GM19395 (cell line): Measurements from ENCODE around the gene C2orf68.
"Not testable (repeated sequence)": the region's sequence is repeated elsewhere in the genome, so short reads cannot be mapped to it uniquely, and the experiment has no call there.

ENCODE experiments used
- ATAC-seq: cut with Tn5 transposase; IDR thresholded peaks from one replicate; pipeline ENCODE4 v1.9.1; 2021; ENCODE audit warnings: mild to moderate bottlenecking, moderate library complexity; ENCODE audit not compliant: unreplicated experiment

C2orf68 gene

DNA sequence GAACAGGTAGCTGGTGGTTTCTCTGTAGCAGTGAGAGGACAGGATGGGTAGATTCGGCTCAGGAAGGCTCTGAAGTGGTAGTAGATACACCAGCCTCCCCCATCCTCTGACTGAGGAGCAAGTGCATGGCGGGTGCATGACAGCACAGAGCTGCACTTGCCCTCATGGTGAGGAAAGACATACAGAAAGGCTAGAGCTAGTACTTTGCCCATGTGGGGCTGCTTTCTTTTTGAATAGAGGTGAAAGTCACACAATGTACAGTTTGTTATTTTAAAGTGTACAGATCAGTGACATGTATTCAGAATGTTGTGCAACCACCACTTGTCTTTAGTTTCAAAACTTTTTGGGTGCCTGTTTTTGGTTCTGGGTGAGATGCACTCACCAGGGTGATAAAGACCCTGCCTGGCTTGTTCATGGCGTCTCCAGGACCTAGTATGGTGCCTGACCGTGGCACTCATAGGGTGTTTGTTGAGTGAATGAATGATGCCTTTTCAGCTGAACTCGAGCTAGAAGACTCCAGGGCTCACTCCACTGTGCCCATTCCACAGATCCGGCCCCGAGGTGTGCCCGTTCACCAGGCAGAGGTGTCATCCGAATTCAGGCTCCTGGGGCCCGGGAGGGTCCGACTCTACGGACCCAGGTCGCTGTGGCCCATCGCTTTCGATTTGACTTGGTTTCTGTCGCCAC, 28.1 kb downstream of the C2orf68 start:
- ATAC-seq, result peak; percentile 17

DNA sequence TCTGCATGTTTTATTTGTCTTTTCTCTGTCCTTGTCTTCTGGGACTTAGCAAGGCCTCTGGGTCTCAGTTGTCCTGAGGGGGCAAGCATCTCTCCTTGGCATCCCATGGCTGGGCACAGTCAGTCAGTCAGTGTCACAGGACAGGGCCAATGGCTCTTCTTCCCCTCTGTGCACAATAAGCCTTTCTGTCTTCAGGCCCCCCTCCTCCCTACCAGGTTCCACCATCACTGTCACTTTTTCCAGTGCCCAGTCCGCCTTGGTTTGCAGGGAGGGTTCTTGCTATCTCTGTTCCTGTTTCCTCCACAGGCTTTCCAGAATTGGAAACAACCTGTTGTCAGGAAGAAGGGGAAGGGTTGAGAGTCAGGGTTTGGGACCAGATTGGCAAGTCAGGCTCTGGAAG, 29.4 kb downstream of the C2orf68 start:
- no peak for ATAC-seq

DNA sequence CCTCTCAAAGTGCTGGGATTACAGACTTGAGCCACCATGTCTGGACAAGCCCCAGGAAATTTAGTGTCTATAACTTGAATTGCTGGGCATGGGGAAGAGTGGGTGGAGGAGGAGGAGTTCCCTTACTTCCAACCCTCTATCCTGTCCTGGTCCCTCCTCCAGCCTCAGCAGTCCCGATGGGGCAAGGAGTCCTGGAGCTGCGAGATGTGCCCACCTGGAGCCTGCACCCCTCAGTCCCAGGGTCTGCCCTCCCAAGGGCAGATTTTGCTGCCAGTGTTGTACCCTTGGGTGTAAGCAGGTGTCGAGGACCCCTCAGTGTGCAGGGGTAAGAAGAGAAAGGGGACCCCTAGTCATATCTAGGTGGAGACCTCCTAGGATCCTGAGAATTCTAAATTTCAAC, 31.7 kb downstream of the C2orf68 start:
- ATAC-seq, result no peak

DNA sequence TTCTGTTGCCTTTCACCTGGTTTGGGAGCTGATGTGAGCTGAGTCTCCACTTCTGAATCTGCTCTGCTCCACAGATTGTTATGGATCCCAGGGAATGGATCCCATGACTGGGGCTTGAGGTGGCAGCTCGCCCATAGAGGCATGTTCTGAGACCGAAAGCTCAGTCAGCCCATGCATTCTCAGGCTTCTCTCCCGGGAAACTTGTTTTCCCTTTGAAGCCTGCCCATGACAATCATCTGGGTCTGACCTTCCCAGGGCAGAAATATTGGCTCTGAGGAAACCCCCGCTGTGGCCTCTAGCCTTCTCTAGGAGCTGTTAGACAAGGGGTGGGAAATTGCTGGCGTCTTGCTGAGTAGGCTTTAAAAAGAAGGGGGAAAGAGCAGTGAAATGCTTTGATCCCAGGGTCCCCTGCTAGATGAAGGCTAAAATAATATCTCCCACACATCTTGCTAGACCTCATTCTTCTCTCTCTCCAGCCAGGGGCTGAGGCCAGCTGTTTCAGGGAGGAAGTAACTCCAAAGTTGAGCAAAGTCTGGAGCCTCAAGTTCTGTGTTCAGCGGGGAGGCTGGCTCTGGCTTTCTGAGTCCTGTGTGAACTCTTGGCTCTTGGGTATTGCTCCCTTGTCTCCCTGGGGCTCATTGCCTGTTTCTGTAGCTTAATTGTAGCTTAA, 32.5 kb downstream of the C2orf68 start:
- ATAC-seq, result no peak

DNA sequence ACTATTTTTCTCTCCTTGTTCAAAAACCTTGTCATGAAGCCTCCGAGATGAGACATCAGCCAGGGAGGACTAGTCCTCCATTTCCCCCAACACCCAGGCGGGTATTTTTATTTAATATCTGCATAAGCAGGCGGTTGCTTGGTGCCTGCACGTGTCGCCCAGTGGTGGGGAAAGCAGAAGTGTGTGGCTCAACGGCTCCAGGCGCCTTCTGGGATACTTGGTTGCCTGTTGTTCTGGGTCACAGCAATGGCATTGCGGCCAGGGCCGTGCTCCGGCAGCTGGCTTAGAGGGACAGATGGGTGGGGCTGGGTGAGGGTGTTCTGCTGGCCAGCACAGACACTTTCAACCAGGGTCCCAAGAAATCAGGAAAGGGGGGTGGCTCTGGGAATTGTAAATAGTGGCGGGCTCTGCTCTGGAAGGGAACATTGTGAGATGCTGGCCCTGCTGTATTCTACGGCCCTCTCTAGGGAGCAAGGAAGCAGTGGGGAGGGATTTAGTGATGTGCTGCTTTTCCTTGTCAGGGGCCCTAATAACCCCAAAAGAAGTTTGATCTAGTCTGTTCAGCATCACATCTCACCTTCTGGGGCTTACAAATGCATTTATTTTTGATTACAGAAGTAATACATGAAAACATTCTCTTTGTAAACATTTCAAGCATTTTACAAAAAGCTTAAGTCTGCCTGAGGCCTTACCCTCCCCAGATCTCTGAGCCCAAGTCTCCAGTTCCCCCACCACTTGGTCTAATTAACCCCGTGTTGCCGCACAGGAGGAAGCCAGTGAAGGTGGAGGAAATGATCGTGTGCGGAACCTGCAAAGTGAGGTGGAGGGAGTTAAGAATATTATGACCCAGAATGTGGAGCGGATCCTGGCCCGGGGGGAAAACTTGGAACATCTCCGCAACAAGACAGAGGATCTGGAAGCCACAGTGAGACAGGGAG, 33.4 kb downstream of the C2orf68 start:
- peak; percentile 50 for ATAC-seq

DNA sequence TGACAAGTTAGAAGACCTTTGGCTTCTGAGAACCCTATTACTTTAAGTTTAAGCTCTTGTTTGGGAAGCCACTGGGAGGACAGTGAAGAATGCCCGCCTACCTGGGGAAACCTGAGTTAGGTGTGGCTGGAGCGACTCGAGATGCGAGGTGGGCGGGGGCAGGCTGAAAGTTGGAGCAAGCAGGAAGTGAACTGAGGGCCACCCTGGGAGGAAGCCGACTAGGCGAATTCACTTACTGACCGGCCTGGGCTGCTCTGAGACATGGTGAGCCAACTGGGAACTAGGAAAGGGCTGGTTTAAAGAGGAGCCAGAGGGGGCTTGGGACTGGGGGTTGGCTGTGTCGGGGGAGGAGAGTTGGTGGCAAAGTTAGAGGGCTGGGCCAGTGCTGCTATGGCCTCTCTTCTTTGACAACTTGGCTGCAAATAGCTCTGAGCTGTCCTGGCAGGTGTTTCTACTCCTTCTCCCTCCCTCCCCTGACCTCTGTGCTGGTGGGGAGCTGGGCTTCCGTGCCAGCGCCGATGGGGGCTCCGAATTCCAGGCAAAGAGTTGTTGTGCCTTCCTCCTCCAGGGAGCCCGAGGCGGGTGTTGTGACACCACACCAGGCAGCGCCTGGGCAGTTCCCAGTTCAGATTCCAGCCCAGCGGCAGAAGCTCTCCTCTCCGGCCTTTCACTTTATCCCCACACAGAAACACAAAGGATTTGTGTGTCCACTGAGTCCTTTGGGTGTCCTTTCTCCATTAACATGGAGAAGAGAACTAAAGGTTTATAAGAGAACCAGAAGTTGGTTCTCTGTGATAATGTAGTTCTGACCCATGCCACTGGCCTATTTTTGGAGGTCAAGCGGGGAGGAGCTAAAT, 34.3 kb downstream of the C2orf68 start, which contains the start of gene VAMP8:
Gene VAMP8 (plus strand): TSS at position 201 of the 857 bp plus-strand sequence. CDS start 61 bp downstream, at position 262.
- peak; percentile 60 for ATAC-seq

DNA sequence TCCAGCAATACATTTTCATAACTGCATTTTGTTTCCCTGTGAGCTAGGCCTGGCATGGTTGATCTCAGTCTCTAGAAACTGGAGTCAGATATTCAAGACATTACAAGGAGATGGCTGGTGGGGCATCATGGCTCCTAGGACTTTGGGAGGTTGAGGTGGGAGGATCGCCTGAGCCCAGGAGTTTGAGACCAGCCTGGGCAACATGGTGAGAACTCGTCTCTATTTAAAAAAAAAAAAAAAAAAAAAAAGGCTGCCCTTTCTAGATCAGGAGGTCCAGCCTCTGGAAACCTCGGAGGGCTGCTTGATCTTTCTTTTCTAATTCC, 34.8 kb downstream of the C2orf68 start:
- ATAC-seq, result no peak

DNA sequence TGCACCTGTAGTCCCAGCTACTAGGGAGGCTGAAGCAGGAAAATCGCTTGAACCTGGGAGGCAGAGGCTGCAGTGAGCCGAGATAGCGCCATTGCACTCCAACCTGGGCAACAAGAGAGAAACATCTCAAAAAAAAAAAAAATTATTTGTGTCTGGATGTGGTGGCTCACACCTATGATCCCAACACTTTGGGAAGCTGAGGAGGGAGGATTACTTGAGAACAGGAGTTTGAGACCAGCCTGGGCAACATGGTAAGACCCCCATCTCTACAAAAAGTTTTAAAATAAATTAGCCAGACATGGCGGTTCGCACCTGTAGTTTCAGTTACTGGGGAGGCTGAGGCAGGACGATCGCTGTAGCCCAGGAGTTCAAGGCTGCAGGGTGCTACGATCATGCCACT, 36.1 kb downstream of the C2orf68 start:
- ATAC-seq, result no peak

DNA sequence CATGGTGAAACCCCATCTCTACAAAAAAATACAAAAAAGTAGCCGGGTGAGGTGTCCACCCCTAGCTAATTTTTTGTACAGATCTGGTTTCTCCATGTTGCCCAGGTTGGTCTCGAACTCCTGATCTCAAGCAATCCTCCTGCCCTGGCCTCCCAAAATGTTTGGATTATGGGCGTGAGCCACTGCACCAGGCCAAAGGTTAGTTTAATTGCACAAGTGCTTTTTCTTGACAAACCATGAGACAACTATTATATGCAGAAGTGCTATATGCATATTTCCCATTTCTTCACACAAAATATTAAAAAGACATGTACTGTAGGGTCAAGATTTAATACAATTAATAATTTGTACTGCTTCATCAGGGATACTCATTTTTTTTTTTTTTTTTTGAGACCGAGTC, 45.6 kb downstream of the C2orf68 start:
- ATAC-seq, result no peak

DNA sequence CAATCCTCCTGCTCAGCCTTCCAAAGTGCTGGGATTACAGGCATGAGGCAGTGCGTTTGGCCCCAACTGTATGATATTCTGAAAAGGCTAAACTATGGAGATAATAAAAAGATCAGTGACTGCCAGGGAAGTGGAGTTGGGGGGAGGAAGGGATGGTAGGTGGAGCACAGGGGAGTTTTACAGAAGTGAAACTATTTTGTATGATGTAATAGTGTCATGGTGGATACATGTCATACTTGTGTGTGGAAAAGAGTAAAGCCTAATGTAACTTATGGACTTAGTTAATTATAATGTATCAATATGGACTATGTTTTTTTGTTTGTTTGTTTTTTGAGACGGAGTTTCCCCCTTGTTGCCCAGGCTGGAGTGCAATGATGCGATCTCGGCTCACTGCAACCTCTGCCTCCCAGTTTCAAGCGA, 47.7 kb downstream of the C2orf68 start:
- no peak for ATAC-seq

DNA sequence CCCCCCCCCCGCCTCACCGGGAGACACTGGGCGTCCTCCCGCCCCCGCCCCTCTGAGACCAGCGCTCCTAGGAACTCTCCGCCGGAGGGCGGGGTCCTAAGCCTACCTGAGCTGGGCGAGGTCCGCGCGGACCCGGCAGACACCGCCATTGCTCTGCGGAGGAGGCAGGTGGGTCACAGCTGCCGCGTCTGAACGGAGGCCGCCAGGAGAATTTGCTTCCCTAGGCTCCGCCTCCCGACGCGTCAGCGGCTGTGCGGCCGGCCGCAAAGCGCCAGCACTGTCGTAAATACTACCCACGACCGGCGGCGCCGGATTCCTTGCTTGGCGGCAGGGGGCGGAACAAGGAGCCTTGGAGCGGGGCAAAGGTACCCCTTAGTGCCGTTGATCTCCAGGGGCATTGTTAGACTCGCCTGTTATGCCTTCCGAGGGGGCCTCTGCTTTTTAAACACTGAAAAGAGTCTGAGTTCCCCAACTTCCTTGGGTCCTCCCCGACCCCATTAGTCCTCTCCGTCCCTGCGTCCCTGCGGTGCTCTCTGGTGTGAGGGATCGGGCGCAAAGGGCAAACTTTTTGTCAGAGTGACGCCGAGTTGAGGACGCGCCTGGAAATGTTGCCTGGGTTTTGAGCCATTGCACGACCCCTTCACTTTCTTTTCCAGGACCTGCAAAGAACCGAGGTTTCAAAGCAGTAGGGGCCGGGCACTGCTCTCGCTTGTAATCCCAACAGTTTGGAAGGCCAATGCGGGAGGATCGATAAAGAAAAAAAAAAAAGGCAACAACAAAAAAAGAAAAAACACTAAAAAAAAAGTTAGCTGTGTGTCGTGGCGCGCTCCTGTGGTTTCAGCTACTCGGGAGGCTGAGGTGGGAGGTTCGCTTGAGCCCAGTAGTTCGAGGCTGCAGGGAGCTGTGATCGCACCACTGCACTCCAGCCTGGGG, 50.3 kb downstream of the C2orf68 start, which contains the start of gene GGCX:
Gene GGCX (minus strand): TSS at position 214 of the 933 bp plus-strand sequence. CDS start 65 bp downstream, at position 149.
- ATAC-seq, result peak; percentile 90

DNA sequence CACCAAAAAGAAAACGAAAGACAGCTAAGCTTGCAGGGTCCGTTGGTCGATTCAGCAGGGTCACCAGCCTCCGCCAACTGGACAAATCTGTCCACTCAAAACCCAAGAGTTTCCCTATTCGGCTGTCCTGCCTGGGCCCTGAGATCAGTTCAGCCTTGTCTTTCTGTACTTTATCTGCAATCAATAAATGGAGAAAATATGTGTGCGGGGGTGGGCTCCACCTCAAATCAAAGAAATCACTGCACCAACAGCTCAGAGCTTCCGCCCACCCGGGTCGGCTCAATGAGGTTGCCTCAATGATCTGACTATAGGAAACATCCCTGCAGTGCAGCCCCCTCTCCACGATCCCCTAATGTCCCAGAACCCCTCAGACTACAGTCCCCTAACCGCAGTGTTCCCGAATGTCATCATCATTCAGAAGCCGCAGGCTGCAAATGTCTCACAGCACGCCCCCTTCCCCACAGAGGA, 51.0 kb downstream of the C2orf68 start:
- peak; percentile 25 for ATAC-seq

DNA sequence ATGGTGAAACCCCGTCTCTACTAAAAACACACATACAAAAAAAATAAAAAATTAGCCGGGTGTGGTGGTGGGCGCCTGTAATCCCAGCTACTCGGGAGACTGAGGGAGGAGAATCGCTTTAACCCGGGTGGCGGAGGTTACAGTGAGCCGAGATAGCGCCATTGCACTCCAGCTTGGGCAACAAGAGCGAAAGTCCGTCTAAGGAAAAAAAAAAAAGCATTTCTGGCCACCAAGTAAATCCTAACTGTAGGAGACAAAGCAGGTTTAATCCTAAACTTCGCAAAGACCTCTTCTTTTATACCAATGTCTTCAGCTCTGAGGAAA, 51.5 kb downstream of the C2orf68 start:
- not testable (repeated sequence) for ATAC-seq

DNA sequence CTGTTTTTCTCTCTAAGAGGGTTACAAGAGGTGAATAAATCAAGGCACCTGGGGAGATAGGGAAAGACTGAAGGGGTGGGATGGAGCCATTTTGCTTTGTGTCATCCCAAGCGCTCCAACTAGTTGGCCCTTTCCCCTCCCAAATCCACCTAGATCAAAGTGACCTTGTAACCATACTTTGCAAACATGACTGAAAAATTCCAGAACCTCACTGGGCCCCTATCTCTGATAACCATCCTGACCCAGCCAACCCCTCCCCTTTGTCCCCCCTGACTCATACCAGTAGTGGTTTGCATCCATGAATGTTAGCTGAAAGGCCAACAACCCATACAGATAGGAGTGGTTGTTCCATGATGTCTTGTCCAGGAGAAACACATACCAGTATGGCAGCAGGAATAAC, 53.7 kb downstream of the C2orf68 start:
- no peak for ATAC-seq

DNA sequence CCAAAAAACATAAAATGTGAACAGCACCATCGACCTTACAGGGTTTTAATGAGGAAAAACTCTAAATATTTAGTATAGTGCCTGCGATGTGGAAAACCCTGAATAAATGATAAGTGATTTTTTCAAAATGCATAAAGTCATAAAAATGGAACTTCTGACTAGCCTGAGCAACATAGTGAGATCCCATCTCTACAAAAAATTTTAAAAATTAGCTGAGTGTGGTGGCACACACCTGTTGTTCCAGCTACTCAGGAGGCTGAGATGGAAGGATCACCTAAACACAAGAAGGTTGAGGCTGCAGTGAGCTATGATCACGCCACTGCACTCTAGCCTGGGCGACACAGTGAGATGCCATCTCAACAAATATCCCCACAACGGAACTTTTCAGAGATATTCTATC, 54.7 kb downstream of the C2orf68 start:
- no peak for ATAC-seq
